Heart left ventricle (tissue), 16 donors: ENCODE measurements around the gene NEURL1. TPM values are rescaled to one million over a fixed set of nuclear protein-coding genes. Genes with fewer than 3 reads are reported as not detected.

ENCODE experiments used
- ATAC-seq, 4 donors: fragments of 200-7000 bp; cut with Tn5 transposase; one replicate each; pipeline ENCODE4 v1.9.1; 2020 to 2022; ENCODE audit warnings: moderate library complexity in 4 of 4, mild to moderate bottlenecking in 3 of 4, moderate number of reproducible peaks in 1 of 4
- DNase-seq, 5 donors: peaks; one replicate each; pipeline ENCODE4 v3.0.0-alpha.2; 2020
- H3K27ac ChIP-seq, 12 donors: fragments of 200-600 bp; sonication (generic) in 4 of 12; one replicate each; pipeline versions ENCODE4 v1.5.0 to v1.8.0; 2016 to 2022; ENCODE audit warnings: mild to moderate bottlenecking in 2 of 12
- H3K27me3 ChIP-seq, 9 donors: fragments of 200-600 bp; sonication (generic) in 2 of 9; one replicate each; pipeline versions ENCODE4 v1.5.1 to v1.8.0; 2016 to 2022; ENCODE audit warnings: mild to moderate bottlenecking in 3 of 9
- H3K36me3 ChIP-seq, 9 donors: fragments of 200-600 bp; sonication (generic) in 2 of 9; one replicate each; pipeline versions ENCODE4 v1.5.0 to v1.8.0; 2018 to 2022; ENCODE audit warnings: mild to moderate bottlenecking in 2 of 9
- H3K4me1 ChIP-seq, 12 donors: fragments of 200-600 bp; sonication (generic) in 4 of 12; one replicate each; pipeline versions ENCODE4 v1.5.0 to v1.8.0; 2016 to 2022; ENCODE audit warnings: mild to moderate bottlenecking in 3 of 12
- H3K4me3 ChIP-seq, 12 donors: fragments of 200-600 bp; sonication (generic) in 4 of 12; one replicate each; pipeline versions ENCODE4 v1.5.0 to v1.8.0; 2017 to 2022; ENCODE audit warnings: mild to moderate bottlenecking in 9 of 12, moderate library complexity in 4 of 12
- H3K9me3 ChIP-seq, 12 donors: fragments of 200-600 bp; sonication (generic) in 4 of 12; one replicate each; pipeline versions ENCODE4 v1.5.0 to v1.8.0; 2016 to 2022; ENCODE audit warnings: mild to moderate bottlenecking in 1 of 12
- CTCF ChIP-seq, 12 donors: fragments of 200-600 bp; sonication (generic) in 4 of 12; IDR thresholded peaks; one replicate each; pipeline versions ENCODE4 v1.5.0 to v1.8.0; 2018 to 2022; ENCODE audit warnings: antibody characterized with exemption in 12 of 12, mild to moderate bottlenecking in 5 of 12
- POLR2A ChIP-seq, 2 donors: fragments of 450-650 bp; IDR thresholded peaks; one replicate each; pipeline ENCODE4 v1.6.1; 2017; ENCODE audit warnings: antibody characterized with exemption in 2 of 2, mild to moderate bottlenecking in 2 of 2, moderate library complexity in 2 of 2
- WGBS, 4 donors: extraction: QIAGEN DNeasy Blood & Tissue Kit in 2 of 4; methylation state at CpG; one replicate each; pipeline versions ENCODE4 v1.1.5 to v1.1.7; 2013 to 2018; 5-methylcytosine and 5-hydroxymethylcytosine counted together
- intact Hi-C, 10 donors: fragments of 100-400 bp; cut with DNase I; formaldehyde crosslinking; loops; one replicate each; pipeline versions ENCODE4 v1.11.1 to v1.14.2; 2022
- polyA plus RNA-seq, 2 donors: library from polyadenylated mRNA; stranded (reverse); fragments of 200-250 nt; gene quantifications; one replicate each; pipeline ENCODE4 v1.2.3, GENCODE V29; 2013
- total RNA-seq, 9 donors: library from RNA; depleted of rRNA in 2 of 9; stranded (reverse); fragments of >200 nt in 2 of 9; fragmentation: NEBNext Ultra II Directional in 3 of 9; extraction: Animal tissue kit (Norgen Biotek cat#: 25700) in 3 of 9; gene quantifications; one replicate each; pipeline versions ENCODE4 v1.1.0 to v1.2.4, GENCODE V29; 2016 to 2023
- donor health status: ischemic (EF 13 %, LVEDD 7.1; RV severe dilation, severe dysfunction).
- donor health status: healthy with polysubstance abuse.
- donor health status: DM: no; HTN: yes; CAD: no.
- donor health status: DM: no; HTN: no; CAD: no.
- donor health status: ischemic (EF 25% LVEDD 6.9; RV normal size, moderate dysfunction).
- donor health status: ischemic (EF 25% LVEDD 5.7; RV mildly dilated, moderate dysfunction).
- donor health status: healthy.
- donor health status: DM: yes; HTN: yes; CAD: no.
- donor health status: ischemic (EF 35%, LVEDD 5.7; RV mildly dilated, moderate dysfunction).
- donor health status: nonischemic (EF 11% LVEDD 7.7; RV severe dilation, severe dysfunction).
- donor health status: DM: yes; HTN: yes; CAD: no.
- donor health status: PGD.
- donor health status: ischemic (EF 29% LVEDD 5.4; RV normal size, mild dysfunction).
- donor health status: nonischemic (EF 23%, LVEDD 6.1; RV moderate dilation, normal function).

Gene NEURL1
- total and polyA plus RNA-seq, 11 donors = 0.07 to 0.64 (median 0.14) TPM; not detected in 2

DNA sequence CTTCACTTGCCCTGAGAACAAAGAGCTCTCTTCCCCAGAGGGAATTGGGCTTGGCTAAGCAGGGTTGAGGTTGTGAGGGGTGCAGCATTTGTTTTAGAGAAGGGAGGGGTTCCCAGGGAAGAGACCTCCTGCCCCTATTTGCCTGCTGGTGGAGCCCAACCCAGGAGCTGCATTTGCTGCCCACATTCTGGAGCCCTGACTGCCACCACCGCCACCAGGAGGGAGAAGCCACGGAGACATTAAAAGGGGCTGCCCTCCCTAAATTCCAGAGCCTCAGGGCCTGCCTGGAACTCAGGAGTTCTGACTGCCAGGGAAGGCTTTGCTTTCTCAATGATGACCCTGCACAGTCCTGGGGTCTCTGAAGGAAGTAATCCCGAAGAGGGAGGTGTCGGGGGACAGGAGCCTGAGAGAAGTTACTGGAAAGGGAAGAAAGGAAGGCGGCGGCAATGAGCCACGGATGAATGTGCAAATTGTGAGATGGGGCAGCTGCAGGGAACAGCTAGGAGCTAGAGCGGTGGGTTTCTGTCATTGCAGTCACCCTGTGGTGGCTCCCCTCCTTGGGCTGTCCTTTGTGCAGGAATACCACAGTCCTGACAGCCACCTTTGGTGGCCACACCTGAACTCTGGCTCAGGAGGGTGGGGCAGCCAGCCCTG, 51.3 kb downstream of the NEURL1 start:
- TF ChIP-seq POLR2A (IDR thresholded peaks at IDR 0.05) (no peak), CTCF (IDR thresholded peaks at IDR 0.05) (no peak)
- peaks cover 0 to 20% (median 12%) of the 10 kb centered on the region in 12 donors for H3K4me1 ChIP-seq
- H3K36me3 ChIP-seq = no peaks in the 10 kb centered on the region
- peaks cover 0 to 2% (median 0%) of the 10 kb centered on the region in 9 donors for H3K27me3 ChIP-seq
- ATAC-seq (no peak), DNase-seq (no peak)
- WGBS, 4 donors = 86 to 97% (median 96%) methylated on average over 8 of the region's 8 CpGs
- H3K4me3 ChIP-seq = no peak overlapping the region
- intact Hi-C loops = no loop called here
- no peak overlapping the region for H3K27ac ChIP-seq
- no peaks in the 10 kb centered on the region for H3K9me3 ChIP-seq

DNA sequence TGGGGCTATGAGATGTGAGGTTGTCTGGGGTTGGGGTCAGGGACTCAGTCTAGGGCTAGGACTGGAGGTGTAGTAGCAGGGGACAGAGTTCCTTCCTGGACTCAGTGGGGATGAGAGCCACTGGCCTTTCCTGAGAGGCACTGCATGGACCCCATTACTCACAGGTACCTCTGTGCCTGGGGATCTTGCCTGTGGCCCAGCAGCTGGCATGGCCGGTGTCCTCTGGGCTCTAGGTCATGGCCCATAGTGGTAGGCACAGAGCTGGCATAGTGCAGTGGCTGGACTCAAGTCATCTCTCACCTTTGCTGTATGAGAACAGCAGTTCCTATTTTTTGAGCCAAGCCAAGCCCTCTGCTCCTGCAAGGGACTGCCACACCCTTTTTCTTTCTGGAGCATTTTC, 51.9 kb downstream of the NEURL1 start:
- ATAC-seq (no peak), DNase-seq (no peak)
- H3K4me3 ChIP-seq = no peak overlapping the region
- no peaks in the 10 kb centered on the region for H3K27me3 ChIP-seq
- no peak overlapping the region for H3K27ac ChIP-seq
- no peaks in the 10 kb centered on the region for H3K9me3 ChIP-seq
- TF ChIP-seq CTCF (IDR thresholded peaks at IDR 0.05) (no peak), POLR2A (IDR thresholded peaks at IDR 0.05) (no peak)
- intact Hi-C loops = no loop called here
- WGBS, 4 donors = 93 to 100% (median 96%) methylated on average over 1 of the region's 1 CpG; no CpG with 5 or more reads in 1 of the 4 donors
- H3K4me1 ChIP-seq = peaks cover 0 to 20% (median 12%) of the 10 kb centered on the region in 12 donors
- H3K36me3 ChIP-seq = no peaks in the 10 kb centered on the region

- Histone ChIP-seq H3K4me1 (peaks cover 0 to 20% (median 12%) of the 10 kb centered on the region in 12 donors), H3K9me3 (no peaks in the 10 kb centered on the region), H3K36me3 (no peaks in the 10 kb centered on the region), H3K27me3 (no peaks in the 10 kb centered on the region), H3K27ac (no peak overlapping the region), H3K4me3 (no peak overlapping the region)
- WGBS, 4 donors = 93 to 100% (median 96%) methylated on average over 4 of the region's 4 CpGs
- intact Hi-C loops = no loop called here
- TF ChIP-seq CTCF (IDR thresholded peaks at IDR 0.05) = no peak
- no peak for TF ChIP-seq POLR2A (IDR thresholded peaks at IDR 0.05)
- ATAC-seq = no peak
- no peak for DNase-seq
Observed at GRCh38 chr10:103545771-103546281, 52.3 kb downstream of the NEURL1 start.

DNA sequence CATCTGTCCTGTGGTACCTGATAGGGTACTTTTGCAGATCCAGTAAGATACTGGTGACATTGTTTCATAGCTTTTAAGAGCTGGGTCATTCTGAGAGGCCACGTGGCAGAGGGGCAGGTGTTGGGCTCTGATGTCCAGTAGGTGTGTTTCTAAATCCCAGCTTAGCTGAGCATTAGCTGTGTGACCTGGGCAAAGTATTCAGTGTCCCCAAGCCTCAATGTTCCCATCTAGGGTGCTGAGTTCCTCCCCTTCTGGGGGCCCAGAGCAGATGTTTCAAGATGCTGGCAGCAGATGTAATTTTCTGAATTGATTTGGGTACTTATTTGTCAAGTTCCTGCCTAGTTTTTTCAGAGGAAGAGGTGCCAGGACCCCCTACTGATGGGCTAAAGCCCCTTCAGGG, 52.9 kb downstream of the NEURL1 start:
- 80 to 95% (median 94%) methylated on average over 1 of the region's 1 CpG for whole genome bisulfite sequencing, 4 donors
- no peak overlapping the region for H3K27ac ChIP-seq
- TF ChIP-seq CTCF (IDR thresholded peaks at IDR 0.05) (no peak), POLR2A (IDR thresholded peaks at IDR 0.05) (no peak)
- no peak for DNase-seq
- H3K4me3 ChIP-seq = no peak overlapping the region
- ATAC-seq = no peak
- intact Hi-C loops = no loop called here
- peaks cover 0 to 20% (median 13%) of the 10 kb centered on the region in 12 donors for H3K4me1 ChIP-seq
- H3K36me3 ChIP-seq = no peaks in the 10 kb centered on the region
- H3K27me3 ChIP-seq = no peaks in the 10 kb centered on the region
- no peaks in the 10 kb centered on the region for H3K9me3 ChIP-seq
